Uterus (tissue), 4 donors: ENCODE results near the gene MLIP. TPM values are rescaled to one million over a fixed set of nuclear protein-coding genes. Genes with fewer than 3 reads are reported as not detected.

Experiments used
- DNase-seq, 2 donors: peaks; one replicate each; pipeline ENCODE4 v3.0.0-alpha.2; 2019 to 2020
- H3K27ac ChIP-seq, 2 donors: fragments of 200-600 bp; sonication (generic); 1 replicate in 1 of 2; 2 replicates in 1 of 2; pipeline ENCODE4 v1.5.1; 2016 to 2018
- H3K27me3 ChIP-seq, 2 donors: fragments of 200-600 bp; sonication (generic); one replicate each; pipeline ENCODE4 v1.5.1; 2018 to 2019; ENCODE audit warnings: control low read depth in 1 of 2
- H3K36me3 ChIP-seq, 2 donors: fragments of 200-600 bp; sonication (generic); one replicate each; pipeline ENCODE4 v1.5.1; 2019; ENCODE audit warnings: control low read depth in 1 of 2
- H3K4me1 ChIP-seq, 2 donors: fragments of 200-600 bp; sonication (generic); one replicate each; pipeline ENCODE4 v1.5.1; 2018 to 2019; ENCODE audit warnings: control low read depth in 1 of 2
- H3K4me3 ChIP-seq, 2 donors: fragments of 200-600 bp; sonication (generic); 1 replicate in 1 of 2; 2 replicates in 1 of 2; pipeline ENCODE4 v1.5.1; 2018 to 2019; ENCODE audit warnings: mild to moderate bottlenecking in 1 of 2
- H3K9me3 ChIP-seq, 2 donors: fragments of 200-600 bp; sonication (generic); one replicate each; pipeline ENCODE4 v1.5.1; 2019; ENCODE audit warnings: control low read depth in 1 of 2
- CTCF ChIP-seq, 4 experiments: fragments of 200-600 bp in 2 of 4; fragments of 450-650 bp in 2 of 4; sonication (generic) in 2 of 4; IDR thresholded peaks; one replicate each; pipeline ENCODE4 v1.5.1; 2016 to 2019; ENCODE audit warnings: antibody characterized with exemption in 4 of 4, mild to moderate bottlenecking in 2 of 4, moderate library complexity in 1 of 4
- POLR2A ChIP-seq, 2 donors: fragments of 450-650 bp; IDR thresholded peaks; one replicate each; pipeline ENCODE4 v1.6.1; 2016; ENCODE audit warnings: antibody characterized with exemption in 2 of 2, mild to moderate bottlenecking in 1 of 2, moderate library complexity in 1 of 2
- intact Hi-C: fragments of 100-400 bp; cut with DNase I; formaldehyde crosslinking; loops from one replicate; pipeline ENCODE4 v1.15.1; 2023; ENCODE audit warnings: low total_unique reads
- total RNA-seq, 4 donors: library from RNA; depleted of rRNA in 3 of 4; stranded (reverse); fragments of >200 nt in 3 of 4; gene quantifications; one replicate each; pipeline versions ENCODE4 v1.1.0 to v1.2.4, GENCODE V29; 2014 to 2023
- donor health status: DM: yes; HTN: yes; CAD: no.

Gene MLIP
- total RNA-seq, 4 donors from 2014 or later: not detected

- H3K27me3 ChIP-seq: no peaks in the 10 kb centered on the region
- H3K9me3 ChIP-seq: no peaks in the 10 kb centered on the region
- no peak overlapping the region for H3K4me3 ChIP-seq
- intact Hi-C loops: no loop called here
- TF ChIP-seq CTCF (IDR thresholded peaks at IDR 0.05) (no peak), POLR2A (IDR thresholded peaks at IDR 0.05) (no peak)
- no peaks in the 10 kb centered on the region for H3K36me3 ChIP-seq
- no peak for DNase-seq
- H3K27ac ChIP-seq: no peak overlapping the region
- no peaks in the 10 kb centered on the region for H3K4me1 ChIP-seq
Measured at GRCh38 chr6:54086439-54086838, 24.8 kb upstream of the MLIP start.

GRCh38 chr6:54087721-54088120 is 23.5 kb upstream of the MLIP start:
- no peaks in the 10 kb centered on the region for H3K9me3 ChIP-seq
- no peak overlapping the region for H3K4me3 ChIP-seq
- intact Hi-C loops: no loop called here
- no peaks in the 10 kb centered on the region for H3K36me3 ChIP-seq
- DNase-seq: no peak
- no peaks in the 10 kb centered on the region for H3K4me1 ChIP-seq
- no peaks in the 10 kb centered on the region for H3K27me3 ChIP-seq
- TF ChIP-seq CTCF (IDR thresholded peaks at IDR 0.05) (no peak), POLR2A (IDR thresholded peaks at IDR 0.05) (no peak)
- H3K27ac ChIP-seq: no peak overlapping the region

GRCh38 chr6:54093326-54093948 is 17.8 kb upstream of the MLIP start:
- Histone ChIP-seq H3K4me3 (no peak overlapping the region), H3K4me1 (no peaks in the 10 kb centered on the region), H3K9me3 (no peaks in the 10 kb centered on the region), H3K27ac (no peak overlapping the region), H3K36me3 (no peaks in the 10 kb centered on the region), H3K27me3 (no peaks in the 10 kb centered on the region)
- no peak for DNase-seq
- TF ChIP-seq POLR2A (IDR thresholded peaks at IDR 0.05) (no peak), CTCF (IDR thresholded peaks at IDR 0.05) (no peak)
- intact Hi-C loops: no loop called here

- H3K27ac ChIP-seq: no peak overlapping the region
- TF ChIP-seq CTCF (IDR thresholded peaks at IDR 0.05): no peak
- no peak for TF ChIP-seq POLR2A (IDR thresholded peaks at IDR 0.05)
- H3K4me1 ChIP-seq: no peaks in the 10 kb centered on the region
- no peaks in the 10 kb centered on the region for H3K9me3 ChIP-seq
- no peaks in the 10 kb centered on the region for H3K36me3 ChIP-seq
- H3K4me3 ChIP-seq: no peak overlapping the region
- intact Hi-C loops: no loop called here
- no peaks in the 10 kb centered on the region for H3K27me3 ChIP-seq
- DNase-seq: no peak
Measured at GRCh38 chr6:54094293-54094692, 16.9 kb upstream of the MLIP start.

- Histone ChIP-seq H3K27ac (no peak overlapping the region), H3K9me3 (no peaks in the 10 kb centered on the region), H3K36me3 (no peaks in the 10 kb centered on the region), H3K4me1 (no peaks in the 10 kb centered on the region), H3K4me3 (no peak overlapping the region), H3K27me3 (no peaks in the 10 kb centered on the region)
- intact Hi-C loops: no loop called here
- no peak for DNase-seq
- TF ChIP-seq CTCF (IDR thresholded peaks at IDR 0.05) (no peak), POLR2A (IDR thresholded peaks at IDR 0.05) (no peak)
Measured at GRCh38 chr6:54094786-54095185, 16.5 kb upstream of the MLIP start.
